Loucy (cell line): Measurements from ENCODE around the gene ATG16L1.

ENCODE experiments used
- EZH2phosphoT487 ChIP-seq: fragments of 200-600 bp; IDR thresholded peaks from 2 replicates; pipeline ENCODE4 v1.6.1; 2018; ENCODE audit warnings: antibody characterized with exemption, mild to moderate bottlenecking, moderate library complexity, borderline replicate concordance
- TF ChIP-seq, protein P1 (sequence below): fragments of 200-600 bp; sonication (generic); conservative IDR thresholded peaks from 2 replicates; pipeline ENCODE4 v1.5.1; 2014; ENCODE audit warnings: mild to moderate bottlenecking, antibody characterized with exemption, low read length

DNA sequence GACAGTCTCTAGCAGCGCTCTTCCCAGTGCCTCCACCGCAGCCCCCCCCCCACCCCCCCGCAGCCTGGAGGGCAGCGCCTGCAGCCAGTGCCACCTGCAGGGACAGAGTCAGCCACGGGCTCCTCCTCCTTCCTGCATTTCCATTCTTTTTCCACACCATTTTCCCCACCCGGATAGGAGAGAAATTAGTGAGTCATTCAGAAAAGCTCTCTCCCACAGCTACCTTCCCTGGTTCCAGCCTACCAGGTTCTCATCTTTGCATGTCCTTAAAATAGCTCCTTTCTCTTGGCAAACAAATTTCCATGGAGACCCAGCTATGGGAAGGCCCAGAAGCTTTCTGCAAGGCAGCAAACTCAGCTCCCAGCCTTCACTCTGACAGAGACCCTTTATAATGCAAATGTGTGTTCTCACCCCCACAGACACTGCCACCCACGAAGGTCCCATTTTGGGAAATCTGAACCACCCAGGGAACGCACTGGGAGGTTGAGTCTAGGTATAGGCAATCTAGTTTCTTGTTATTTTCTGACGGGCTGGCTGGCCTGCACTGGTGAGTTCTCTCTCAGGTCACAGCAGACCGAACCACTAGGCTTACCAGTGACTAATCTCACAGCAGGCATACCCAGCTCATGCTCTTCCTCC, 41.8 kb upstream of the ATG16L1 start:
- TF ChIP-seq, protein P1, sequence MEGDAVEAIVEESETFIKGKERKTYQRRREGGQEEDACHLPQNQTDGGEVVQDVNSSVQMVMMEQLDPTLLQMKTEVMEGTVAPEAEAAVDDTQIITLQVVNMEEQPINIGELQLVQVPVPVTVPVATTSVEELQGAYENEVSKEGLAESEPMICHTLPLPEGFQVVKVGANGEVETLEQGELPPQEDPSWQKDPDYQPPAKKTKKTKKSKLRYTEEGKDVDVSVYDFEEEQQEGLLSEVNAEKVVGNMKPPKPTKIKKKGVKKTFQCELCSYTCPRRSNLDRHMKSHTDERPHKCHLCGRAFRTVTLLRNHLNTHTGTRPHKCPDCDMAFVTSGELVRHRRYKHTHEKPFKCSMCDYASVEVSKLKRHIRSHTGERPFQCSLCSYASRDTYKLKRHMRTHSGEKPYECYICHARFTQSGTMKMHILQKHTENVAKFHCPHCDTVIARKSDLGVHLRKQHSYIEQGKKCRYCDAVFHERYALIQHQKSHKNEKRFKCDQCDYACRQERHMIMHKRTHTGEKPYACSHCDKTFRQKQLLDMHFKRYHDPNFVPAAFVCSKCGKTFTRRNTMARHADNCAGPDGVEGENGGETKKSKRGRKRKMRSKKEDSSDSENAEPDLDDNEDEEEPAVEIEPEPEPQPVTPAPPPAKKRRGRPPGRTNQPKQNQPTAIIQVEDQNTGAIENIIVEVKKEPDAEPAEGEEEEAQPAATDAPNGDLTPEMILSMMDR = no peak
- no peak for TF ChIP-seq EZH2phosphoT487
